NB4 (cell line): ENCODE results near the gene CD46.

Source experiments
- POLR2A ChIP-seq: IDR thresholded peaks from 2 replicates; pipeline ENCODE4 v1.6.1; 2011; ENCODE audit warnings: mild to moderate bottlenecking; ENCODE audit not compliant: insufficient read length; ENCODE audit errors: extremely low read depth
- TF ChIP-seq, protein P1 (sequence below): IDR thresholded peaks from one replicate; pipeline ENCODE4 v1.5.1; 2012; ENCODE audit warnings: low read depth, low read length
- TF ChIP-seq, protein P2 (sequence below): IDR thresholded peaks from 2 replicates; pipeline ENCODE4 v1.6.1; 2011; ENCODE audit warnings: low read depth, low read length

DNA sequence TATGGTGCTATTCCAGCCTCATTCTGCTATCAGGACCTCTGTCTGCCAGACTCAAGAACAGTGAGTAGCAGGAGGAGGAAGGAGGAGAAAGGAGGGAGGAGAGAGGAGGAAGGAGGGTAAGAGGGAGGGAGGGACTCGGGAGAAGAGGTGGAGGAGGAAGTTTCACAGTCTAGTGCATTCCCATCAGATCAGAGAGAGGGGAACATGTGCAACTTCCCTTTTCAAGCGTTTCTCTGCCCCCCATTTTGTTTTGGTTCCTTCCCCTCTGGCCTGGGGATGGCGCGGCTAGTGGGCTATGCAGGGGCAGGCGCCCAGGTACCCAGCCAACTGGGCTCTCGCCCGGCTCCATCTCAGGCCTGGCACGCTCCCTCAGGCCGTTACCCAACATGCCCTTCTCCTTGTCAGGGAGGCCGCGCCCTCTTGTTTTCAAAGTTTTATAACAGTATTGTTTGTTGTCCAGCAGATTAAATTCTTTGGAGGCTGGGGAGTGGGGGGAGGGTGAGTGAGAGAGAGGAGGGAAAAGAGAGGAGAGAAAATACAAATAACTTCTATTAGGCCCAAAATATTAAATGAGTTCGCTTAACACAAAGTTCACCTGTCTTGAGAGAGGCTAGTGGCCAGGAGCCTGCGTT lies 56.0 kb downstream of the CD46 start:
- TF ChIP-seq, protein P1, sequence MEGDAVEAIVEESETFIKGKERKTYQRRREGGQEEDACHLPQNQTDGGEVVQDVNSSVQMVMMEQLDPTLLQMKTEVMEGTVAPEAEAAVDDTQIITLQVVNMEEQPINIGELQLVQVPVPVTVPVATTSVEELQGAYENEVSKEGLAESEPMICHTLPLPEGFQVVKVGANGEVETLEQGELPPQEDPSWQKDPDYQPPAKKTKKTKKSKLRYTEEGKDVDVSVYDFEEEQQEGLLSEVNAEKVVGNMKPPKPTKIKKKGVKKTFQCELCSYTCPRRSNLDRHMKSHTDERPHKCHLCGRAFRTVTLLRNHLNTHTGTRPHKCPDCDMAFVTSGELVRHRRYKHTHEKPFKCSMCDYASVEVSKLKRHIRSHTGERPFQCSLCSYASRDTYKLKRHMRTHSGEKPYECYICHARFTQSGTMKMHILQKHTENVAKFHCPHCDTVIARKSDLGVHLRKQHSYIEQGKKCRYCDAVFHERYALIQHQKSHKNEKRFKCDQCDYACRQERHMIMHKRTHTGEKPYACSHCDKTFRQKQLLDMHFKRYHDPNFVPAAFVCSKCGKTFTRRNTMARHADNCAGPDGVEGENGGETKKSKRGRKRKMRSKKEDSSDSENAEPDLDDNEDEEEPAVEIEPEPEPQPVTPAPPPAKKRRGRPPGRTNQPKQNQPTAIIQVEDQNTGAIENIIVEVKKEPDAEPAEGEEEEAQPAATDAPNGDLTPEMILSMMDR: no peak
- no peak for TF ChIP-seq POLR2A
- TF ChIP-seq, protein P2, sequence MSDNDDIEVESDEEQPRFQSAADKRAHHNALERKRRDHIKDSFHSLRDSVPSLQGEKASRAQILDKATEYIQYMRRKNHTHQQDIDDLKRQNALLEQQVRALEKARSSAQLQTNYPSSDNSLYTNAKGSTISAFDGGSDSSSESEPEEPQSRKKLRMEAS: peak; percentile 48; the same call in 1 of the 2 replicates
